C4-2B (cell line): ENCODE measurements around the gene EXOC1L.

Source experiments
- CTCF ChIP-seq: fragments of 450-650 bp; conservative IDR thresholded peaks from 2 replicates; pipeline ENCODE4 v1.5.1; 2017; ENCODE audit warnings: mild to moderate bottlenecking
- ZFX ChIP-seq: fragments of 450-650 bp; IDR thresholded peaks from 2 replicates; pipeline ENCODE4 v1.6.1; 2017

GRCh38 chr4:55837903-55838302 is 18.3 kb downstream of the EXOC1L start:
- TF ChIP-seq CTCF (no peak), ZFX (no peak)
